ENCODE data around the gene HECW1.

HECW1 gene

GRCh38 chr7:43444711-43445578, 332.5 kb downstream of the HECW1 start:
- DNase-seq = no peak

- DNase-seq = no peak
Observed at GRCh38 chr7:43449577-43449976, 337.1 kb downstream of the HECW1 start.

GRCh38 chr7:43450894-43451293, 338.4 kb downstream of the HECW1 start:
- DNase-seq = no peak

- peak in 1 of 2 experiments; percentile 46 for DNase-seq
Observed at GRCh38 chr7:43454936-43455518, 342.6 kb downstream of the HECW1 start.

- DNase-seq = peak in 1 of 2 experiments; percentile 29
Observed at GRCh38 chr7:43456200-43456599, 343.8 kb downstream of the HECW1 start.

- DNase-seq = no peak
Observed at GRCh38 chr7:43458330-43459018, 346.0 kb downstream of the HECW1 start.

- DNase-seq = no peak
Observed at GRCh38 chr7:43459019-43459337, 346.5 kb downstream of the HECW1 start.

GRCh38 chr7:43460733-43461348, 348.4 kb downstream of the HECW1 start:
- no peak for DNase-seq

- no peak for DNase-seq
Observed at GRCh38 chr7:43461349-43462024, 349.0 kb downstream of the HECW1 start.

GRCh38 chr7:43462836-43463235, 350.4 kb downstream of the HECW1 start:
- DNase-seq = no peak

- DNase-seq = no peak
Observed at GRCh38 chr7:43463401-43463980, 351.0 kb downstream of the HECW1 start.

- DNase-seq = no peak
Observed at GRCh38 chr7:43465581-43466554, 353.4 kb downstream of the HECW1 start.

- no peak for DNase-seq
Observed at GRCh38 chr7:43467406-43467805, 355.0 kb downstream of the HECW1 start.

- no peak for DNase-seq
Observed at GRCh38 chr7:43467846-43468245, 355.4 kb downstream of the HECW1 start.

- no peak for DNase-seq
Observed at GRCh38 chr7:43469051-43469450, 356.6 kb downstream of the HECW1 start.

GRCh38 chr7:43470110-43470509, 357.7 kb downstream of the HECW1 start:
- no peak for DNase-seq

GRCh38 chr7:43475983-43476382, 363.5 kb downstream of the HECW1 start:
- no peak for DNase-seq

GRCh38 chr7:43476896-43477295, 364.4 kb downstream of the HECW1 start:
- no peak for DNase-seq

GRCh38 chr7:43479042-43479441, 366.6 kb downstream of the HECW1 start:
- no peak for DNase-seq

GRCh38 chr7:43479543-43479942, 367.1 kb downstream of the HECW1 start:
- no peak for DNase-seq

- no peak for DNase-seq
Observed at GRCh38 chr7:43480581-43480980, 368.1 kb downstream of the HECW1 start.
